ENCODE data around the gene PLVAP.
A peak's percentile ranks its signal among the peaks of the same experiment; 100 is the strongest.

Gene PLVAP

GRCh38 chr19:17333611-17334413 is 43.3 kb downstream of the PLVAP start:
- no peak for DNase-seq (ENCODE audit: low spot score)

GRCh38 chr19:17332677-17333581 is 44.2 kb downstream of the PLVAP start:
- DNase-seq (ENCODE audit: low spot score) = peak; percentile 49

- no peak for DNase-seq (ENCODE audit: low spot score)
Observed at GRCh38 chr19:17332360-17332676, 44.8 kb downstream of the PLVAP start.

GRCh38 chr19:17331045-17331558 is 46.0 kb downstream of the PLVAP start:
- no peak for DNase-seq (ENCODE audit: low spot score)

GRCh38 chr19:17330262-17331044 is 46.7 kb downstream of the PLVAP start:
- DNase-seq (ENCODE audit: low spot score) = no peak

- DNase-seq (ENCODE audit: low spot score) = no peak
Observed at GRCh38 chr19:17329366-17330261, 47.5 kb downstream of the PLVAP start.

- DNase-seq (ENCODE audit: low spot score) = no peak
Observed at GRCh38 chr19:17328517-17329365, 48.4 kb downstream of the PLVAP start.

- DNase-seq (ENCODE audit: low spot score) = no peak
Observed at GRCh38 chr19:17327654-17328516, 49.3 kb downstream of the PLVAP start.

GRCh38 chr19:17327068-17327653 is 50.0 kb downstream of the PLVAP start:
- peak; percentile 17 for DNase-seq (ENCODE audit: low spot score)

GRCh38 chr19:17326595-17326966 is 50.6 kb downstream of the PLVAP start:
- DNase-seq (ENCODE audit: low spot score) = peak; percentile 8

- DNase-seq (ENCODE audit: low spot score) = no peak
Observed at GRCh38 chr19:17325881-17326594, 51.1 kb downstream of the PLVAP start.

GRCh38 chr19:17325133-17325532 is 52.0 kb downstream of the PLVAP start:
- no peak for DNase-seq (ENCODE audit: low spot score)

GRCh38 chr19:17324357-17325114 is 52.6 kb downstream of the PLVAP start:
- no peak for DNase-seq (ENCODE audit: low spot score)

GRCh38 chr19:17323964-17324332 is 53.2 kb downstream of the PLVAP start:
- DNase-seq (ENCODE audit: low spot score) = no peak

GRCh38 chr19:17323300-17323963 is 53.7 kb downstream of the PLVAP start:
- DNase-seq (ENCODE audit: low spot score) = no peak

- DNase-seq (ENCODE audit: low spot score) = no peak
Observed at GRCh38 chr19:17322854-17323253, 54.3 kb downstream of the PLVAP start.

Measured in D341Med (cell line).